ENCODE measurements around the gene SEMA5A.
A peak's percentile ranks its signal among the peaks of the same experiment; 100 is the strongest.

DNA sequence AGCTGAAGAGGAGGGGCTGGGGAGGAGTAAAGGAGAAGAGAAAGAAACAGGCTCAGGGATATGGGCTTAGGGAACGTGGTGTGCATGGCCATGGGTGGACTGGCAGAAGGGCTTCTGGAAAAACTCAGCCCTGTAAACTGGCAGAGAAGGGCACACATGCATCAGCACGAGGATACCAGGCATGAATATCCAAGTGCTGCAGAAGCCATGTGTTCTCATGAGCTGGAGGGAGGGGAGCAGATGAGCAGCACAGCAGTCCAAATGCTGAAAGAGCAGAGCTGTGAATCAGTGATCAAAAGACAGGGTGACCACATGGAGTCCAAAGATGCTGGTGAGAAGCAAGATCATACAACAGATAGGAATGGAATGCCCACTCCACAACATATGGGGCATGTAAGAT, 72.3 kb downstream of the SEMA5A start:
- TF ChIP-seq TCF12 (IDR thresholded peaks at IDR 0.05) = no peak
- TF ChIP-seq, protein P1, sequence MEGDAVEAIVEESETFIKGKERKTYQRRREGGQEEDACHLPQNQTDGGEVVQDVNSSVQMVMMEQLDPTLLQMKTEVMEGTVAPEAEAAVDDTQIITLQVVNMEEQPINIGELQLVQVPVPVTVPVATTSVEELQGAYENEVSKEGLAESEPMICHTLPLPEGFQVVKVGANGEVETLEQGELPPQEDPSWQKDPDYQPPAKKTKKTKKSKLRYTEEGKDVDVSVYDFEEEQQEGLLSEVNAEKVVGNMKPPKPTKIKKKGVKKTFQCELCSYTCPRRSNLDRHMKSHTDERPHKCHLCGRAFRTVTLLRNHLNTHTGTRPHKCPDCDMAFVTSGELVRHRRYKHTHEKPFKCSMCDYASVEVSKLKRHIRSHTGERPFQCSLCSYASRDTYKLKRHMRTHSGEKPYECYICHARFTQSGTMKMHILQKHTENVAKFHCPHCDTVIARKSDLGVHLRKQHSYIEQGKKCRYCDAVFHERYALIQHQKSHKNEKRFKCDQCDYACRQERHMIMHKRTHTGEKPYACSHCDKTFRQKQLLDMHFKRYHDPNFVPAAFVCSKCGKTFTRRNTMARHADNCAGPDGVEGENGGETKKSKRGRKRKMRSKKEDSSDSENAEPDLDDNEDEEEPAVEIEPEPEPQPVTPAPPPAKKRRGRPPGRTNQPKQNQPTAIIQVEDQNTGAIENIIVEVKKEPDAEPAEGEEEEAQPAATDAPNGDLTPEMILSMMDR (IDR thresholded peaks at IDR 0.05) = no peak
- TF ChIP-seq GATA2 (CRISPR knock-in tag; IDR thresholded peaks at IDR 0.05) = no peak
- 0 out of 4 replicates have a peak, but pooled peaks of 1 of the 2 experiments have one; percentile 10 for TF ChIP-seq EP300 (IDR thresholded peaks at IDR 0.05; ENCODE audit: borderline replicate concordance in 1 of 2, low read depth in 1 of 2, low read length in 1 of 2)
- no peak for TF ChIP-seq NRF1 (IDR thresholded peaks at IDR 0.05; ENCODE audit: low read depth, low read length)
- no peak for TF ChIP-seq JUND (IDR thresholded peaks at IDR 0.05)
- TF ChIP-seq, protein P2, sequence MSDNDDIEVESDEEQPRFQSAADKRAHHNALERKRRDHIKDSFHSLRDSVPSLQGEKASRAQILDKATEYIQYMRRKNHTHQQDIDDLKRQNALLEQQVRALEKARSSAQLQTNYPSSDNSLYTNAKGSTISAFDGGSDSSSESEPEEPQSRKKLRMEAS (IDR thresholded peaks at IDR 0.05; ENCODE audit: low read depth) = no peak
- TF ChIP-seq ELF1 (IDR thresholded peaks at IDR 0.05) = no peak
- no peak for TF ChIP-seq RAD21 (IDR thresholded peaks at IDR 0.05; ENCODE audit: low read length)
- TF ChIP-seq, protein P3, sequence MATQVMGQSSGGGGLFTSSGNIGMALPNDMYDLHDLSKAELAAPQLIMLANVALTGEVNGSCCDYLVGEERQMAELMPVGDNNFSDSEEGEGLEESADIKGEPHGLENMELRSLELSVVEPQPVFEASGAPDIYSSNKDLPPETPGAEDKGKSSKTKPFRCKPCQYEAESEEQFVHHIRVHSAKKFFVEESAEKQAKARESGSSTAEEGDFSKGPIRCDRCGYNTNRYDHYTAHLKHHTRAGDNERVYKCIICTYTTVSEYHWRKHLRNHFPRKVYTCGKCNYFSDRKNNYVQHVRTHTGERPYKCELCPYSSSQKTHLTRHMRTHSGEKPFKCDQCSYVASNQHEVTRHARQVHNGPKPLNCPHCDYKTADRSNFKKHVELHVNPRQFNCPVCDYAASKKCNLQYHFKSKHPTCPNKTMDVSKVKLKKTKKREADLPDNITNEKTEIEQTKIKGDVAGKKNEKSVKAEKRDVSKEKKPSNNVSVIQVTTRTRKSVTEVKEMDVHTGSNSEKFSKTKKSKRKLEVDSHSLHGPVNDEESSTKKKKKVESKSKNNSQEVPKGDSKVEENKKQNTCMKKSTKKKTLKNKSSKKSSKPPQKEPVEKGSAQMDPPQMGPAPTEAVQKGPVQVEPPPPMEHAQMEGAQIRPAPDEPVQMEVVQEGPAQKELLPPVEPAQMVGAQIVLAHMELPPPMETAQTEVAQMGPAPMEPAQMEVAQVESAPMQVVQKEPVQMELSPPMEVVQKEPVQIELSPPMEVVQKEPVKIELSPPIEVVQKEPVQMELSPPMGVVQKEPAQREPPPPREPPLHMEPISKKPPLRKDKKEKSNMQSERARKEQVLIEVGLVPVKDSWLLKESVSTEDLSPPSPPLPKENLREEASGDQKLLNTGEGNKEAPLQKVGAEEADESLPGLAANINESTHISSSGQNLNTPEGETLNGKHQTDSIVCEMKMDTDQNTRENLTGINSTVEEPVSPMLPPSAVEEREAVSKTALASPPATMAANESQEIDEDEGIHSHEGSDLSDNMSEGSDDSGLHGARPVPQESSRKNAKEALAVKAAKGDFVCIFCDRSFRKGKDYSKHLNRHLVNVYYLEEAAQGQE (IDR thresholded peaks at IDR 0.05; ENCODE audit: low read depth, low read length) = no peak
